Dedifferentiated amniotic fluid mesenchymal stem cell (primary cell): ENCODE results near the gene GPR3.

Experiments
- DNase-seq: peaks from one replicate; pipeline ENCODE4 v3.0.0-alpha.2; 2016; ENCODE audit errors: extremely low spot score

Gene GPR3

DNA sequence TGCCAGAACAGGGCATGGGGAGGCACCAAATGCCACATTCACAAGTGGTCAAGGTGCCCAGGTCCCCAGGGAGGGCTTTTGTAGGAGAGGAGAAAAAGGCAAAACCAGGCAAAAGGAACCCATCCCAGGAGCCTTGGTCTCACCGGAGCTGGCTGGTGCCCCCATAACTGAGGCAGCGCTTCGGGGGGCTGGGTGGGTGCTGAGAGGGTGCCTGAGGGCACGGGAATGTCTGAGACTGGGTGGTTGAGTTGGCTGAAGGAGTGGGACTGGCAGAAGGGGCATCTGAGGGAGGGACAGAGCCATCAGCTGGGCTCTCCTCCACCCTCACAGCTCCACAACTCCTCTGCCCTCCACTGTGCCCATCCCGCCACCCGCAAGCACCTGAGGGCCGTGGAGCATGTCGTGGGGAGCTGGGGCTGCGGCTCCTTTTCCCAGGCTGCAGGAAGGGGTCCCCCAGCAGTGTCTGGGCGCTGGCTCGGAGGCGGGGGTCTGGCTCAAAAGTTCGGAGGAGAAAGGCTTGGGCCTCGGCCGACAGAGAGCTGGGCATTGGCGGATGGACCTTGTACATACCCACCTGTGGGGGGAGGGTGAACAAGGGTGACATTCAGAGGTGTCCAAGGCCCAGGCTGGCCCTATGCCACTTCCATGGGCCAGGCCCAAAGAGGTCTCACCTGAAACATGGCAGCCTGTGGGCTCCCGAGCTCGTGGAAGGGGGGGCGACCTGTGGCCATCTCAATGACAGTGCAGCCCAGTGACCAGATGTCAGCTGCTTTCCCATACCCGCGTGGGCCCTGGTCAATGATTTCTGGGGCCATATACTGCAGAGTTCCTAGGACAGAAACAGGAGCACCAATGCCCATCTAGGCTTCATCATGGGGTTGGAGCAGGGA, 34.1 kb upstream of the GPR3 start:
- no peak for DNase-seq

DNA sequence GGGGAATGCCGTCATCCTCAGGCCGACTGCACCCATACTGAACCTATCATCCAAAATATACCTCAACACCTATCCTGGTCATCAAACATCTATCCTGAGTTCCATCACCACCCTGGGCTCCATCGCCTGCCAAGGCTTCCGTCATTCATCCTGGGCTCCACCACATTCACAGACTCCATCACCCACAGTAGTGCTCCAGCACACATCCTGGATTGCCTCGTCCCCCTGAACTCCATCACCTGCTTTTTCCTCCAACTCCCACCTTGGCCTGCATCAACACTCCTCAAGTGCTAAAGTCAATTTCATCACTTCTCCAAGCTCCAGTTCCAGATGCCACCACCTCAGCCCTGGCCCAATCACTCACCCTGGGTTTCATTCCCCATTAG, 33.5 kb upstream of the GPR3 start:
- no peak for DNase-seq

GRCh38 chr1:27359822-27360158, 32.6 kb upstream of the GPR3 start:
- no peak for DNase-seq

DNA sequence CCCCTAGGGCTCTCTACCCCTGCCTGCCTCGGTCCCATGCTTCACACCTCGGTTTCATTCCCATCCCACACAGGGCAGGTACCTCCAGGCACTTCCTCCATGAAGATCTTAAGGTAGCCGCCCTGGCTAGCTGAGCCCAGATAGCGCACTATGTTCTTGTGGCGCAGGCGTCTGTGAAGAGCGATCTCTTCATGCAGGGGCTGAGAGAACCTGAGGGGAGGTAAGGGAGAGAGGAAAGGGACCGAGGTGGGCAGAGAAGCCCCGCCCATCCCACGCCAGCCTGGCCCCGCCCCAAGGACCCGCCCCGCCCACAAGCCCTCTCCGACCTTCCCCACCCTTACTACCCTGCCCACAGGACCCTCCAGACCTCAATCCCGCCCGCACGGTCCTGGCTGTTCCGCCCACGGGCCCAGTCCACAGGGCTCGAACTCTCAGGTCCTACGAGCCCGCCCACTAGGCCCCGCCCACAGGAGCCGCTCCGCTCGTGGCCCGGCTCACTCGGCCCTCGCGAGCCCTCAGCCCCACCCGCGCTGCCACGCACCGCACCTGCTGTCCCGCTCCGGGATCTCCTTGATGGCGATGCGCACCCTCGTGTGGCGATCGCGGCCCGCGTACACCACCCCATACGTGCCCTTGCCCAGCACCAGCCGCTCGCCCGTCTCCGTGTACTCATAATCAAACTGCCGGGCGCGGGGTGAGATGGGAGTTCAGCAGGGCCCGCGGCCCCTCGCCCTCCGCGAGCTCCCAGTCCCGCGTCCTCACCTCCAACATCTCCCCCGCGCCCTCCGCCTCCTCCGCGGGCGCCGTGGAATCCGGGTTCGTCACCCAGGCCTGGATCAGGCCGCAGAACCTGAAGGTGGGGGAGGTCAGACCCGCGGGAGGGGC, 32.0 kb upstream of the GPR3 start:
- DNase-seq: no peak

DNA sequence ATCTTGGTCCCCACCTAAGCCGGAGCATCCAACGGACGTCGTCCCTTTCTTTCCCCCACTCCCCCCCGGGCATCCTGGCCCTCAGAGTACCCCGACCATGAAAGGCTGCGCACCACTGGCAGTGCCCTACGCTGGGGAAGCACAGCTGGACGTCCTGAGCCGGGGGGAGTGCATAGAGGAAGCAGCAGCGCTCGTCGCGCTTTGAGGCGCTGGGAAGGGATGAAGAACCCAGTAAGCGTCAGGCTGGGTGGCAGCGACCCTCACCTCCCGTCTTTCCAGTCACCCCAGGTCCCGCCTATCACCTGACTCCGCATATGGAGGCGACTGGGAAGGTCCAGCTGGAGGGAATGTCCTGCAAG, 31.4 kb upstream of the GPR3 start:
- no peak for DNase-seq

- DNase-seq: no peak
Observed at GRCh38 chr1:27361553-27361952, 30.9 kb upstream of the GPR3 start.

GRCh38 chr1:27363766-27364695, 28.4 kb upstream of the GPR3 start:
- no peak for DNase-seq

DNA sequence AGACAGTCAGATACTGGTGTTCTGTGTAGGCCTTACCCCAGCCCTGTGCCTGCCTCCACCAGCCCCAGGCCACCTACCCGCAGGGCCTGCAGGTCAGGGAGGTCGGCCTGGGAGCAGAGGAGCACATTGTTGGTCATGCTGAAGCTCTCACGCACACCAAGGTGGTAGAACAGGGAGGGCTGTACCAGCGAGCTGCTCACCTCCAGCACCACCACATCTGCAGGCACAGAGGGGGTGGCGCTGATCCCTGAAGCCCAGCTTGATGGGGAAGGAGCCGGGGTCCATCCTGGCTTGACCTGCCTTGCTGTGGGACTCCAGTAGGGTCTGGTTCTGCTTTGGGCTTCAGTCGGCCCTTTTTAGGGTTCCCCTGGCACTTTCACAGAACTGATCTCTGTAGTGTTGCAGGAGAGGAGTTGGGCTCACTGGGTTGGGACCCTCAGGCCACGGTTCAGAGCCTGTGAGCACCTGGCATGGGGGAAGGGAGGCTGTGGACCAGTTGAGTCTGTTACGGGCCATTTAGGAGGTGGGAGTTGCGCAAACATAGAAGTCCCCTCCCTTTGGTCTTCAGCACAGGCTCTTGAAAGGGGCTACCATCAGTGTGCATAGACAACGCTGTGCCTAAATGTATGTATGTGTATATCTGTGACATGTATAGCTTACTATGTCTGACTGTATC, 27.6 kb upstream of the GPR3 start:
- no peak for DNase-seq

GRCh38 chr1:27365372-27366112, 26.9 kb upstream of the GPR3 start:
- peak; percentile 83 for DNase-seq

DNA sequence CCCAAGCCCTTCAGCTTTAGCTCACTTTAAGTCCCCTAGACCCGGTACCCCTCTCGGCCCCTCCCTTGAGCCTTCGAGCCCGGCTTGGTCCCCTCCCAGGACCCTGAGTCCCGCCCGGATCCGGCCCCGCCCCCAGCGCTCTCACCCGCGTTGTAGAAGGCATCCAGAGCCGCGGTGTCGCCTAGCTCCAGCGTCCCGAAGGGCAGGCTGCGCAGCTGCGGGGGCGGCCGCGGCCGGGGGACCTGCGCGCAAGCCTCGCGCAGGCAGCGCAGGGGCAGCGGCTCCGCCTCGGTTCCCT, 26.4 kb upstream of the GPR3 start:
- peak; percentile 54 for DNase-seq

DNA sequence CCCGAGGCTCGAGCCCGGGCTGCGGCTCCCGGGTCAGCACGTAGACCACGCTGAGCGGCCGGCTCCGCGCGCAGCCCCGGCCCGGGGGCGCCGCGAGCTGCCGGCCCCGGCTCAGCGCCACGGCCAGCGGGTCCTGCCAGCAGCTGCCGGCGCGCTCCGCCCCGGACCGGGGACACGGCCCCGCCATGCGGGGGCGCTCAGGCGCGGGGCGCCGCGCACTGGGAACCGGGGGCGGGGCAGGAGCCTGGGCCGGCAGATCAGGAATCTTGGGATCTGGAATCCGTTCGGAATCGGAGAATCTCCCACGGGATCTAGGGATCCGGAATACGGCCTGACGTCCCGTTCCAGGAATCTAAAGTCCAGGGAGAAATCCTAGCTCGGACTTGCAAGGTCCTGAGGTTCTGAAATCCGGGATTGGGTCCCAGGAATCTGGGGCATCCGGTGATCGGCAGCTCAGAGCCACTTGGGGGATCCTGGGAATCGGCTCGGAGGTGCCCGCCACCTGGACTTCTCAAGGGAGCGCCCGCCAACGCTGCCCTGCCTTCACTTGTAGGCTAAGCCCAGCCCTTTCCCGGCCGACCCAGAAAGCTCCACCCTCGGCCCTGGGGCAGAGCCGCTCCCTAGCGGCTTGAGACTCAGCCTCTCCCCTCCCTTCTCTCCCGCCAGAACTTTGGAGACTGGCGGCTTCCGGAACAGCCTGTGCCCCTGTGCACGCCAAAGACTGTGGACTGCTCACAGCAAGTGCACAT, 25.8 kb upstream of the GPR3 start, which contains the start of gene MAP3K6:
TSS of gene MAP3K6 (minus strand) at position 551 of the 749 bp plus-strand sequence. CDS start at position 187, 364 bp downstream.
- peak; percentile 63 for DNase-seq

DNA sequence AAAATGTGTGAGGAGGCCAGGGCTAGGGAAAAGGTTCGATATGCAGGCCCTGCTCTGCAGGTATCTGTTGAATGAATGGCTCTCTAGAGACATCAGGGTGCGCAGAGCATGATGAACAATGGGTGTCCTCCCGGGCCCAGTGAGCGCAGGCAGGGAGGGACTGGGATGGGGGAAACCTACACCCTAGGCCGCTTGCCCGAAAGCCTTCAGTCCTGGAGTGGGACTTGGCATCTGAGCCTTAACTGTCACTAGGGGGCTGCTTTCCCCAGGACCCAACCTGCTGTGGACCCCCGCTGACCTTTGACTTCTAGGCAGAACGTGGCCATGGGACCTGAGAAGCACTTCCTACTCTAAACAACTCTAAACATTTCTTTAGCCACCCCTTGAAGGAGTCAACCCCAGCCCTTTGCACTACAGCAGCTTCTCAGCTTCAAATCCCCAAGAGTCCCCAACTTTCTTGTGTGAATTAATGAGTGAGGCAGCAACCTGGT, 25.2 kb upstream of the GPR3 start:
- DNase-seq: no peak

- no peak for DNase-seq
Observed at GRCh38 chr1:27368869-27369582, 23.4 kb upstream of the GPR3 start.

GRCh38 chr1:27372022-27372807, 20.2 kb upstream of the GPR3 start:
- DNase-seq: no peak

GRCh38 chr1:27372808-27373690, 19.4 kb upstream of the GPR3 start:
- DNase-seq: no peak

- DNase-seq: no peak
Observed at GRCh38 chr1:27374362-27375086, 17.9 kb upstream of the GPR3 start, which contains the start of gene FCN3. Gene FCN3, minus strand, starts transcription at chr1:27374824. Its CDS starts 6 bp downstream, at chr1:27374818.
